ENCODE data around the gene ZNF593OS.

GRCh38 chr1:26134466-26134865, 37.2 kb downstream of the ZNF593OS start:
- TF ChIP-seq POLR2AphosphoS5 (IDR thresholded peaks at IDR 0.05; ENCODE audit: low read depth, low read length): no peak
- TF ChIP-seq TAF1 (IDR thresholded peaks at IDR 0.05; ENCODE audit: borderline replicate concordance, insufficient read depth, low read length): no peak
